ENCODE measurements around the gene MFSD2A. TPM values are rescaled to one million over a fixed set of nuclear protein-coding genes. Genes with fewer than 3 reads are reported as not detected.

The MFSD2A gene
- total RNA-seq, 4 donors from 2014 or later: 20.4 to 49.1 (median 30.8) TPM

DNA sequence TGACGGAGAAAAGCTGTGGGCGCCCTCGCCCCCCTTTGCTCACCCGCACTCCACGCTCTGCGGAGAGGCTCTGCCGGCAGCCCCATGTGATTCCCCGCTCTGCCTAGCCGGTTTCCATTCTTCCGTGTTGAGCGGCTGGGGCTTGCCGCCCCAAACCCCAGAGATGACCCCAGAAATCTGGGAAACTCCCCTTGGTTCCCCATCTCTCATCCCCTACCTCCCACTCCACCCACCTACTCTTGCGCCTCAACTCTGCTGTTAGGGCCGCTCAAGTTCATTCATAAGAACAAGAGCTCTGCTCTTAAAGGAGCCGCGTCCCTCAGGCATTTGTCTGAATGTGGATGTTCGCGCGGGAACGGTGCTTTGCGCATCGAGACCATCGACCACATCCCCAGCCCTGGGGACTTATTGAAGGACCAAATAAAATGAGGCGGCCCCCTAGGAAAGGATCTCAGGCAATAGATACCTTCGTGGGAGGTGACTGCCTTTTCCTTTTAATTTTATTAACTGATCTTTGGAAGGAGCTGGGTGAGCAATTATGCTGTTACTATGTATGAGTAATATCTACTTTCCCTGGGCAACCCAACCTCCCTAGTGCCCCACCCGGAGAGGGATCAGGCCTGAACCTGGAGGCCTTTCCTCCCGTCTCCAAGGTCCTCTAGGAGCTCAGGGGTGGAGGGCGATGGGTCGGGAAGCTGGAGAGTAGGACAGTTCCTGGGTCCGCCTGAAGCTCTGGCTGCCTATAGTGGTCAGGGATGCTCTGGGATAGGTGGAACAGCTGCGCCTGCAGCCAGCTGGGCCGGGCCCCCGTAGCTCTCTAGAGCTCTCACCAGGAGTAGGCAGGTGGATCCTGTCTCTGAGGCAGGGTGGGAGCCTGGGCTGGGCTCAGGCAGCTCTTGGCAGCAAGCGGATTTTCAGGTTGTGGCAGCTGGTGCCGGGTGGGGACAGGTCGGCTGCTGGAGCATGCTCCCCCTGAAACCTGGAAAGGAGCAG, 898 bp downstream of the MFSD2A start:
- Histone ChIP-seq H3K4me1 (peaks cover 25 to 74% (median 53%) of the 10 kb centered on the region in 3 donors), H3K9me3 (no peaks in the 10 kb centered on the region), H3K27me3 (no peaks in the 10 kb centered on the region), H3K27ac (peak overlapping the region; percentile 76 to 90 (median 89)), H3K4me3 (peak overlapping the region; percentile 76 to 86 (median 80)), H3K36me3 (peaks cover 0 to 8% (median 0%) of the 10 kb centered on the region in 3 donors)
- WGBS, 2 donors: 3 to 8% methylated on average over 23 to 27 of the region's 36 CpGs
- no peak for DNase-seq
- no peak for TF ChIP-seq CTCF (IDR thresholded peaks at IDR 0.05)
- TF ChIP-seq POLR2A (IDR thresholded peaks at IDR 0.05): peak in 3 of 4 donors; percentile 5 to 39 (median 19)
- intact Hi-C loops (cut with DNase I): no loop called here

DNA sequence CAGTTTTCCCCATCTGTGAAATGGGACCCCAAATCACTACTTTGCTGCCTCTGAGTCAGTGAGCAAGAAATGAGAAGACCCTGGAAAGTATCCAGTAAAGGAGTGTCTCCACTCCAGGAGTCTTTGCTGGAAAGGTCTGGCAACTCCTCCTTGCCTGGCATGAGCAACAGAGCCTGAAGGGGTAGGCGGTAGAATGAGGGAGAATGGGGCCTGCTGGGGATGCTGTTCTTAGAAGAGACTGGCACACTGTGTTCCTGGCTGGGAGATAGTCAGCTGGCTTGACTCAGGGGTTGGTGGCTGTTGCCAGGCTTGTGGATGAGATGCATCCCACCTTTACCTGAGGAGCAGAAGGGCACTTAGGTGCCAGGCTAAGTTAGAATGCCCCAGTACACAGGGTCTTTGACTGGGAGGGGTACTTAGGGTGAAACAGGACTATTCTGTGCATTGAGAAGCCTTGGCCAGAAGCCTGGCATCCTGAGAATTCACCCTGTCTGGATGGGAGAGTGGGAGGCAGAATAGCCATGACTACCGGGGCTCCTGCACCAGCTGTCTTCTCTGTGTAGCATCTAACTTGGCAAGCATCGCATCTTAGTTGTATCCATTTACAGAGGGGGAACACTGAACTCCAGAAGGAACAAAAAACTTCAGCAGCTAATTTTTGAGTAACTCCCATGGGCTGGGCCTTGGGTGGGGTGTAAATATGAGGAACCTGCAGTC, 2.5 kb downstream of the MFSD2A start:
- H3K9me3 ChIP-seq: no peaks in the 10 kb centered on the region
- peak overlapping the region in 3 of 4 donors; percentile 88 to 90 (median 90) for H3K27ac ChIP-seq
- TF ChIP-seq POLR2A (IDR thresholded peaks at IDR 0.05) (no peak), CTCF (IDR thresholded peaks at IDR 0.05) (no peak)
- peaks cover 0 to 24% (median 0%) of the 10 kb centered on the region in 3 donors for H3K36me3 ChIP-seq
- no peaks in the 10 kb centered on the region for H3K27me3 ChIP-seq
- 33 to 44% methylated on average over 2 to 3 of the region's 3 CpGs for WGBS, 2 donors
- no peak for DNase-seq
- intact Hi-C loops (cut with DNase I): no loop called here
- H3K4me3 ChIP-seq: peak overlapping the region in 3 of 4 donors; percentile 41 to 86 (median 83)
- H3K4me1 ChIP-seq: peaks cover 26 to 84% (median 55%) of the 10 kb centered on the region in 3 donors

DNA sequence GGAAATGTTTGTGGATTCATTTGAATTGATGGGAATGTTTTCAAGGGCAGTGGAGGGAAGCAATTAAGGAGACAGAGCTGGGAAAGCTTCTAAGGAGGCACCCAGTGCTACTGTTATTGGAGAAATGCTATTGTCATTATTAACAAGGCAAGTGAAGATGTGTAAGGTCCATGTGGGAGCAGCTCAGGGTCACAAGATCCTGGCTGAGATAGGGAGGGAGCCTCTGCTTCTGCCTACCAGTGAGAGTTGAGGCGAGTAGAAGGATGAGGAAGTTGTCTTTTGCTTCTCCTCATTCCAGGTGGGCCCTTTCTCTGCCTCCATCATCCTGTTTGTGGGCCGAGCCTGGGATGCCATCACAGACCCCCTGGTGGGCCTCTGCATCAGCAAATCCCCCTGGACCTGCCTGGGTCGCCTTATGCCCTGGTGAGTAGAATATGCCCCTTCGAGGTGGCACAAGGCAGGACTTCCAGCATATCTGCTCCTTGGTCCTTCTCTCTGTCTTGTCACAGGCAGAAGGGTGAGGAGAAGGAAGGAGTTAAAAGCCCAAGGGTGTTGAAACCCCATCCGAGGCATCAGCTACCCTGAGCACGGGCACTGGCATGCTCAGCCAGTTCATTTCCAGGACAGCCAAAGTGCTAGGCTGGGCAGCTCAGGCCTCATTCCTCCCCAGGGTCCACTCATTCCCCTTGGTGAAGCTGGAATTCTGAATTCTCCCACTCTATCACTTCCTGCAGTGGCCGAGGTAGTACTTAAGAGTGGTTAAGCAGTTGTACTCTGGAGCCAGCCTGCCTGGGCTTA, 3.7 kb downstream of the MFSD2A start:
- H3K4me3 ChIP-seq: no peak overlapping the region
- 57 to 69% methylated on average over 5 to 6 of the region's 7 CpGs for WGBS, 2 donors
- no peaks in the 10 kb centered on the region for H3K27me3 ChIP-seq
- peaks cover 26 to 82% (median 55%) of the 10 kb centered on the region in 3 donors for H3K4me1 ChIP-seq
- H3K9me3 ChIP-seq: no peaks in the 10 kb centered on the region
- DNase-seq: no peak
- H3K27ac ChIP-seq: peak overlapping the region in 3 of 4 donors; percentile 38 to 88 (median 42)
- H3K36me3 ChIP-seq: peaks cover 0 to 36% (median 0%) of the 10 kb centered on the region in 3 donors
- TF ChIP-seq POLR2A (IDR thresholded peaks at IDR 0.05): no peak
- TF ChIP-seq CTCF (IDR thresholded peaks at IDR 0.05): no peak
- intact Hi-C loops (cut with DNase I): no loop called here

DNA sequence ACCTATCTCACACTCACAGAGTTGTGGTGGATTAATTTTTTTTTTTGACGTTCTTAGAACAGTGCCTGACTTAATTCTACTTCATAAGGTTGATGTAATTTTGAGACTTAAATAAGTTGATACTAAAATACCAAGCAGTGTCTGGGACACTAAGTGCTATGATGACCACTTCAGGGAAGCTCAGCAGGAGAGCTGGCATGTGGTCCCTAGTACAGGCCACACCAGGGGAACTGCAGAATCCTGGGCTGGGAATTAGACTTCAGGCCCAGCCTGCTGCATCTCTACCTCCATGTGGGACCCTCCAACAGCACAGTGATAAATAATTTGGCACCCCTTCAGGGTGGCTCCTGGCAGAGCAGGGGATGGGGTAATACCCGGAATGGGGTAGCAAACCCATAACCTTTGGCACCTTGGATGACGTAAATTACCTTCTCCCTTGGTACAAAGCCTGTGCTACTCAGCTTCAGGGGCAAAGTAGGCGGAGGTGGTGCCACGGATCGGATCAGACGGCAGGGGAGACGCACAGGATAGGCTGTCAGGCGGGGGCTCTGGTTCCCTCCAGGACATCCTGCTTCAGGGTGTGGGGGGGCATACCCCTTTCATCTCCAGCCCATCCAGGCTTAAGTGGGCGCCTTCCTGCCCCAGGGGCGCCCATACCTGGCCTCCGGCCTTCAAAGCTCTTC, 4.8 kb downstream of the MFSD2A start:
- intact Hi-C loops (cut with DNase I): no loop called here
- WGBS, 2 donors: 34 to 50% methylated on average over 2 to 8 of the region's 12 CpGs
- TF ChIP-seq CTCF (IDR thresholded peaks at IDR 0.05): no peak
- no peak for TF ChIP-seq POLR2A (IDR thresholded peaks at IDR 0.05)
- peaks cover 21 to 70% (median 51%) of the 10 kb centered on the region in 3 donors for H3K4me1 ChIP-seq
- no peak for DNase-seq
- no peaks in the 10 kb centered on the region for H3K9me3 ChIP-seq
- peaks cover 0 to 48% (median 0%) of the 10 kb centered on the region in 3 donors for H3K36me3 ChIP-seq
- no peaks in the 10 kb centered on the region for H3K27me3 ChIP-seq
- H3K27ac ChIP-seq: peak overlapping the region; percentile 62 to 88 (median 82)
- peak overlapping the region in 1 of 4 donors; percentile 31 for H3K4me3 ChIP-seq
